PC-3 (cell line): ENCODE measurements around the gene TLX3.

Experiments
- EZH2 ChIP-seq: fragments of 300-600 bp; sonication (generic); IDR thresholded peaks from one replicate; pipeline ENCODE4 v1.6.1; 2017; ENCODE audit warnings: antibody characterized with exemption, mild to moderate bottlenecking, low read length; ENCODE audit not compliant: unreplicated experiment
- EZH2phosphoT487 ChIP-seq: fragments of 300-600 bp; sonication (generic); IDR thresholded peaks from 2 replicates; pipeline ENCODE4 v1.6.1; 2018; ENCODE audit warnings: mild to moderate bottlenecking, antibody characterized with exemption, low read length, borderline replicate concordance
- TF ChIP-seq, protein P1 (sequence below): fragments of 300-600 bp; sonication (generic); conservative IDR thresholded peaks from 2 replicates; pipeline ENCODE4 v1.5.1; 2017; ENCODE audit warnings: antibody characterized with exemption, low read depth, mild to moderate bottlenecking, low read length

DNA sequence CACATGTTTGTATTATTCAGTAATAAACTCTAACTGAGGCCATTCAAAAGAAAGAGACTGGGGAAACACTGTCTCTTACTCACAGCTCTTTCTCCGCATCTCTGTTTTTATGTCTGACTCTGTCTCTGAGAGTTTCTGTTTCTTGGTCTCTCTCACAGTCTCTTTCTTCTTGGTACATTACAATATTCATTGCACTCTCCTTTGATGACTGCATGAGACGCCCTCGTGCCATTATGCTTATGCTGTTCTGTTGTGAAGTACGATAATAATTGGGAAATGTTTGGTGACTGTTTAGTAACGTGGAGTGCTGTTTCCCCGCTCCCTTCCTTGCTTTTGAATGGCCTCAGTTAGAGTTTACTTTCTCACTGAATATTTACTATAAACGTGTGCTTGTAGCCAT, 25.3 kb upstream of the TLX3 start:
- TF ChIP-seq, protein P1, sequence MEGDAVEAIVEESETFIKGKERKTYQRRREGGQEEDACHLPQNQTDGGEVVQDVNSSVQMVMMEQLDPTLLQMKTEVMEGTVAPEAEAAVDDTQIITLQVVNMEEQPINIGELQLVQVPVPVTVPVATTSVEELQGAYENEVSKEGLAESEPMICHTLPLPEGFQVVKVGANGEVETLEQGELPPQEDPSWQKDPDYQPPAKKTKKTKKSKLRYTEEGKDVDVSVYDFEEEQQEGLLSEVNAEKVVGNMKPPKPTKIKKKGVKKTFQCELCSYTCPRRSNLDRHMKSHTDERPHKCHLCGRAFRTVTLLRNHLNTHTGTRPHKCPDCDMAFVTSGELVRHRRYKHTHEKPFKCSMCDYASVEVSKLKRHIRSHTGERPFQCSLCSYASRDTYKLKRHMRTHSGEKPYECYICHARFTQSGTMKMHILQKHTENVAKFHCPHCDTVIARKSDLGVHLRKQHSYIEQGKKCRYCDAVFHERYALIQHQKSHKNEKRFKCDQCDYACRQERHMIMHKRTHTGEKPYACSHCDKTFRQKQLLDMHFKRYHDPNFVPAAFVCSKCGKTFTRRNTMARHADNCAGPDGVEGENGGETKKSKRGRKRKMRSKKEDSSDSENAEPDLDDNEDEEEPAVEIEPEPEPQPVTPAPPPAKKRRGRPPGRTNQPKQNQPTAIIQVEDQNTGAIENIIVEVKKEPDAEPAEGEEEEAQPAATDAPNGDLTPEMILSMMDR = no peak
- TF ChIP-seq EZH2 (no peak), EZH2phosphoT487 (no peak)
